Colonic mucosa (tissue), 4 donors: ENCODE data around the gene NDEL1. TPM values are rescaled to one million over a fixed set of nuclear protein-coding genes. Genes with fewer than 3 reads are reported as not detected.

Experiments used
- DNase-seq: peaks from one replicate; pipeline ENCODE4 v3.0.0-alpha.2; 2020
- H3K27ac ChIP-seq: fragments of 200-600 bp; one replicate; pipeline ENCODE4 v1.8.0; 2021
- H3K27me3 ChIP-seq: fragments of 200-600 bp; one replicate; pipeline ENCODE4 v1.8.0; 2021
- H3K36me3 ChIP-seq: fragments of 200-600 bp; one replicate; pipeline ENCODE4 v1.8.0; 2021
- H3K4me1 ChIP-seq: fragments of 200-600 bp; one replicate; pipeline ENCODE4 v1.8.0; 2021; ENCODE audit warnings: mild to moderate bottlenecking
- H3K4me3 ChIP-seq: fragments of 200-600 bp; one replicate; pipeline ENCODE4 v1.8.0; 2021
- H3K9ac ChIP-seq, 2 donors: one replicate each; pipeline ENCODE4 v1.7.0; 2013; ENCODE audit warnings: control low read depth in 2 of 2, low read depth in 2 of 2, low read length in 2 of 2
- H3K9me3 ChIP-seq: fragments of 200-600 bp; one replicate; pipeline ENCODE4 v1.8.0; 2021
- intact Hi-C: fragments of 100-400 bp; cut with DNase I; formaldehyde crosslinking; loops from one replicate; pipeline ENCODE4 v1.14.1; 2022
- total RNA-seq, 2 donors: library from RNA; stranded (reverse); fragmentation: NEBNext Ultra II Directional in 1 of 2; extraction: Animal tissue kit (Norgen Biotek cat#: 25700) in 1 of 2; gene quantifications; one replicate each; pipeline ENCODE4 v1.2.1, GENCODE V29; 2021
- TF ChIP-seq, protein P1 (sequence below): fragments of 200-600 bp; IDR thresholded peaks from one replicate; pipeline ENCODE4 v1.8.0; 2022; ENCODE audit warnings: antibody characterized with exemption, mild to moderate bottlenecking
- donor health status: healthy.
- donor health status: DM: no; HTN: no; CAD: no.
- donor health status: DM: no; HTN: no; CAD: no.

Gene NDEL1
- total RNA-seq, 2 donors from 2014 or later: 47.1 TPM

DNA sequence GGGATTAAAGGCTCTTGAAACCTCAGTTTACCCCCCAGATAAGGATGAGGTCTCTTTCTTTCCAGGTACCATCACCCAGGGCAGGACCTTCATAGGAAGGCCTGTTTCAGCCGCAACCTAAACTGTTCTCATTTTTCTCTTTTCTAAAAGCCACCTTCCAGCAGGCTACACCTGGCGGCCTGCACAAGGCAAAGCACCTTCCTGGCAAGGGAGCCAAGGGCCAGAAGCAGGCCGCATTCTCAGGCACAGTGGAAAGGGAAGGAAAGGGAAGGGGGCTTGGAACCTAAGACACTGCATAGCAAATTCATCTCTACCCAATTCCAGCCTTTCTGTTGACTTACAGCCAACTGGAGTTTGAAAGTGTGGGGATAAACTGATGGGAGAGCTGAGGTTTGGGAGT, 8.9 kb upstream of the NDEL1 start:
- Histone ChIP-seq H3K27ac (no peak overlapping the region), H3K4me3 (no peak overlapping the region), H3K36me3 (no peaks in the 10 kb centered on the region), H3K4me1 (no peaks in the 10 kb centered on the region), H3K9ac (no peak overlapping the region), H3K9me3 (no peaks in the 10 kb centered on the region), H3K27me3 (no peaks in the 10 kb centered on the region)
- intact Hi-C loops: no loop called here
- no peak for DNase-seq
- TF ChIP-seq, protein P1, sequence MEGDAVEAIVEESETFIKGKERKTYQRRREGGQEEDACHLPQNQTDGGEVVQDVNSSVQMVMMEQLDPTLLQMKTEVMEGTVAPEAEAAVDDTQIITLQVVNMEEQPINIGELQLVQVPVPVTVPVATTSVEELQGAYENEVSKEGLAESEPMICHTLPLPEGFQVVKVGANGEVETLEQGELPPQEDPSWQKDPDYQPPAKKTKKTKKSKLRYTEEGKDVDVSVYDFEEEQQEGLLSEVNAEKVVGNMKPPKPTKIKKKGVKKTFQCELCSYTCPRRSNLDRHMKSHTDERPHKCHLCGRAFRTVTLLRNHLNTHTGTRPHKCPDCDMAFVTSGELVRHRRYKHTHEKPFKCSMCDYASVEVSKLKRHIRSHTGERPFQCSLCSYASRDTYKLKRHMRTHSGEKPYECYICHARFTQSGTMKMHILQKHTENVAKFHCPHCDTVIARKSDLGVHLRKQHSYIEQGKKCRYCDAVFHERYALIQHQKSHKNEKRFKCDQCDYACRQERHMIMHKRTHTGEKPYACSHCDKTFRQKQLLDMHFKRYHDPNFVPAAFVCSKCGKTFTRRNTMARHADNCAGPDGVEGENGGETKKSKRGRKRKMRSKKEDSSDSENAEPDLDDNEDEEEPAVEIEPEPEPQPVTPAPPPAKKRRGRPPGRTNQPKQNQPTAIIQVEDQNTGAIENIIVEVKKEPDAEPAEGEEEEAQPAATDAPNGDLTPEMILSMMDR: no peak

DNA sequence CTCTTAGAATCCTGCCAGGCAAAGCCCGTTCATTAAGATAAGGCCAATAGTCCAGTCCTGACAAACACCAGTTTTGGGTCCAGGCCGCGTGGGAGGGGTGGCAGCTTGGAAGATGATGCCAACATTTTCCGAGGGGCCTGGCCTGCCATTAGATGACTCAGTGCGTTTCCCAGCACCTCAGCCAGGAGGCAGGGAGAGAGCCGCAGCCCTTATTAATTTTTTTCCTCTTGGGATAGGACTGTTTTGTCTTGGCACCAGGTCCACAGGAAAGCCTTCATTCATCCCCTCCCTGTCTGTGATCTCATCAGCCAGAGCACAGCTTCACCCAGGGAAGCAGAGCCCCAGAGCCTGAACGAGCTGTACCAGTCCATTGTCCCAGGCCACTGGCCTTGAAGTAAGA, 4.7 kb upstream of the NDEL1 start:
- Histone ChIP-seq H3K9ac (no peak overlapping the region), H3K4me1 (no peaks in the 10 kb centered on the region), H3K27ac (no peak overlapping the region), H3K36me3 (no peaks in the 10 kb centered on the region), H3K4me3 (no peak overlapping the region), H3K9me3 (no peaks in the 10 kb centered on the region), H3K27me3 (no peaks in the 10 kb centered on the region)
- no peak for DNase-seq
- intact Hi-C loops: no loop called here
- TF ChIP-seq, protein P1: no peak

DNA sequence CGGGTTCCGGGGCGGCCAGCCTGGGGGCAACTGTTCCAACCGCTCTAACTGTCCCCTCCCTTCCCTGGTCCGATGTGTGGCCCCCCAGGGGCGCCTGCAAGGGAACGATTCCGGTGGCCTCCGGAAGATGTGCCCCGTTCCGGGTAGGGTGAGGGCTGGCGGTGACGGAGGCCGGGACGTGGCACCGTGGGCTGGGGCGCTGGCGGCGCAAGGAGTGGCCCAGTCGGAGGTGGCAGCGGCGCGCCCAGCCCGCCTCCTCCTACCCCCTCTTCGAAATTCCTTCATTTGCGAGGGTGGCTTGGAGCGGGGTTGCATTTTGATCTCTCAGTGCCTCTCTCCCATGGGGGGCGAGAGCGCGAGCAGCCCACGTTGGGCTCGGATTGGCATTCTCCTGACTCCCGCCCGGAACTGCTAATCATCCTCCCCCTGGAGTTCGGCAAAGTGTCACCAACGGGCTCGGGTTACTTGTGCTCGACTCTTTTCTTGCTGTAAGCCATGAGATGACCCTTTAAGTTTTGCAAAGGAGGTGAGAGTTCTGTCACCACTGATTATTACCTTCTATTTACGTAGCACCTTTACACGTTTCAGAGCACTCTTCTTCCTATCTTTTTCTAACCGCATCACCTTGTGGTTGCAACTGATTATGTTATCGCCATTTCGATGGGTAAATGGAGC, 622 bp downstream of the NDEL1 start:
- H3K27ac ChIP-seq: peak overlapping the region; percentile 94
- intact Hi-C loops: no loop called here

DNA sequence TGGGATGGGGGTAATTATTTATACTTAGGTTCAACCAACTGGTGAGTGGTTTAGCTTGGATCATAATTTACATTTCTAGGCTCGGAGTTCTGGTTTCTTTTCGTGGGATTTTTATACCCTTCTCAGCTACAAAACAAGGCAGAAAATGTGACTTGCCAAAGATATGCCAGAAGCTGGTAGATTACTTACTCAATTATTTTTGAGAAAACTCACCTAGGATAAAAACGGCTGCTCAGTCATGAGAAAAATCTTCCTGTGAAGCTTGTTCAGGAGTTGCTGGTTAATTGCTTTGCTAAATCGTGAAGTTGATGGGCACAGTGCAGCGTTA, 1.1 kb downstream of the NDEL1 start:
- intact Hi-C loops: no loop called here
- Histone ChIP-seq H3K4me1 (no peaks in the 10 kb centered on the region), H3K4me3 (peak overlapping the region; percentile 65), H3K27ac (peak overlapping the region; percentile 94), H3K27me3 (no peaks in the 10 kb centered on the region), H3K9ac (peak overlapping the region; percentile 92 to 97), H3K9me3 (no peaks in the 10 kb centered on the region), H3K36me3 (no peaks in the 10 kb centered on the region)
- TF ChIP-seq, protein P1: no peak
- DNase-seq: no peak

More for the DNA sequence above, 622 bp downstream of the NDEL1 start:
- DNase-seq: peak; percentile 65
- H3K9me3 ChIP-seq: no peaks in the 10 kb centered on the region
- peak overlapping the region; percentile 92 to 97 for H3K9ac ChIP-seq
- no peaks in the 10 kb centered on the region for H3K27me3 ChIP-seq
- H3K4me1 ChIP-seq: no peaks in the 10 kb centered on the region
- TF ChIP-seq, protein P1: no peak
- H3K36me3 ChIP-seq: no peaks in the 10 kb centered on the region
- H3K4me3 ChIP-seq: peak overlapping the region; percentile 65

DNA sequence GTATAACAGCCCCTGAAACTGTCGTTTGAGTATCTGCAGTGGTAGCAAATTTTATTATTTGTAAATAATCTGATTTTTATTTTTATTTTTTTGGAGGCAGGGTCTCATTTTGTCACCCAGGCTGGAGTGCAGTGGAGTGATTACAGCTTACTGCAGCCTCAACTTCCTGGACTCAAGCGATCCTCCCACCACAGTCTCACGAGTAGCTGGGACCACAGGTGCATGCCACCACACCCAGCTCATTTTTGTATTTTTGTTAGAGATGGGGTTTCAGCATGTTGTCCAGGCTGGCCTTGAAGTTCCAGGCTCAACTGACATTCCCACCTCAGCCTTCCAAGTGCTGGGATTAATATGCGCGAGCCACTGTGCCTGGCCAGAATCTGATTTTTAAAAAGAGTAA, 2.8 kb downstream of the NDEL1 start:
- no peak overlapping the region for H3K4me3 ChIP-seq
- H3K27ac ChIP-seq: no peak overlapping the region
- H3K27me3 ChIP-seq: no peaks in the 10 kb centered on the region
- no peak for DNase-seq
- no peaks in the 10 kb centered on the region for H3K9me3 ChIP-seq
- H3K9ac ChIP-seq: no peak overlapping the region
- TF ChIP-seq, protein P1: no peak
- H3K36me3 ChIP-seq: no peaks in the 10 kb centered on the region
- intact Hi-C loops: no loop called here
- H3K4me1 ChIP-seq: no peaks in the 10 kb centered on the region
